ENCODE data around the gene UBR4. TPM values are rescaled to one million over a fixed set of nuclear protein-coding genes. Genes with fewer than 3 reads are reported as not detected.

The UBR4 gene
- total RNA-seq, 1 donor from 2014 or later: 174 TPM

DNA sequence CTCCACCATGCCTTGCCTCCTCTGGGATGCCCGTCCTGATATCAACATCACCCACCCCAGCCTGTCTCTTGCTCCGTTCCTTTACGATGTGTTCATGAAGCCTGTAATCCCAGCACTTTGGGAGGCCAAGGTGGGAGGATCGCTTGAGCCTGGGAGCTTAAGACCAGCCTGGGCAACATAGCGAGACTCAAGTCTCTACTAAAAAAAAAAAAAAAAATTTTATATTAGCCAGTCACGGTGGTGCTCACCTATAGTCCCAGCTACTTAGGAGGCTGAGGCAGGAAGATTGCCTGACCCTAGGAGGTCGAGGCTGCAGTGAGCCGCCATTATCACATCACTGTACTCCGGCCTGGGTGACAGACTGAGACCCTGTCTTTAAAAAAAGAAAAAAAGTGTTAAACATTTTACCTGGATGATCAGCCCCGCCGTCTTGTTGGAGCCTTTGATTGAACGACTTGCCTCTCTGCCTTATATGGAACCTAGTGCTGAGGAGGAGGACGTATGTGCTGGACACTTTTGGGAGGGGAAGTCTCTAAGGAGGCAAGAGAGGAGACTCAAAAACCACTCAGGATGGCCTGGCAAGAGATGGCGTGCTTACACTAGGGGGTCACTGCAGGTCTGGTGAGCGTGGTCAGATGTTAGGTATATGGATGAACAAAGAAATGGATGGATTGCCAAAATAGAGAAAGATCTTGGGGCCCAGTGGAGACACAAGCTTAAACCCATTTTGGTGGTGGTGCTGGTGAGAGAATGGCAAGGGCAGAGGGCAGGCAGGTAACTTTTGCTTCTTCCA is 173.1 kb downstream of the UBR4 start:
- DNase-seq (ENCODE audit: low spot score): no peak

DNA sequence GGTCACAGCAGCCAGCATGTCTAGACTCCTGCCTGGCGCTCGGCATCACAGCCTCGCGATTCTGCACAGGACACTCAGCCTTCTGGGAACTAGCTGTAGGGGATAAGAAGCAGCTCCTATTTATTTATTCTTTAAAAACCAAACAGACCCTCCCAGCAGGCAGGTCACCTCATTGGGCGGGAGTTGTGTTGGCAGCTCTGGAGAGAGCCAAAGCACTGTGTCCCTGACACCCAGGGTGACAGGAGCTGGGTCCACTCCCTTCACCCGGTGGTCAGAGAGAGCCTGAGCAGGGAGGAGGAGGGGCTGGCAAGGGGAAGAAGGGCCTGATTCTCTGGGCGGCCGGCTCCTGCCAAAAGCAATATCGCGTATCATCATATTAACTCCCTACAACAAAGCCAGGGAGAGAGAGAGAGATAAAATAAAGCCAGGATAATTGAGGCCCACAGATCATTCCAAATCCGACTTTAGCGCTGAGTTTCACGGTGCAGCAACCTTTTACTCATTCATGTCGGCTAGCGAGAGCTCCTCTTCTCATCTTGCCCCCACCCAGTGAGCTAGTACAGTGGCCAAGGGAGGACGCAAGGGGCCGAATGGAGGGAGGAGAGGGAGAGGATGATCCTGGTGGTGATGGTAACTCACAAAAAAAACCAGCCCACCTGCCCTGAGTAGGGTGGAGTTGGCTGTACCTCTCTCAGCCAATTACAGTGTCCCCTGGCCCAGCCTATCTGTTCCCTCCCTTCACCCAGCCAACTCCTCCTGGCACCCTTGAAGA is 173.8 kb downstream of the UBR4 start:
- DNase-seq (ENCODE audit: low spot score): no peak

DNA sequence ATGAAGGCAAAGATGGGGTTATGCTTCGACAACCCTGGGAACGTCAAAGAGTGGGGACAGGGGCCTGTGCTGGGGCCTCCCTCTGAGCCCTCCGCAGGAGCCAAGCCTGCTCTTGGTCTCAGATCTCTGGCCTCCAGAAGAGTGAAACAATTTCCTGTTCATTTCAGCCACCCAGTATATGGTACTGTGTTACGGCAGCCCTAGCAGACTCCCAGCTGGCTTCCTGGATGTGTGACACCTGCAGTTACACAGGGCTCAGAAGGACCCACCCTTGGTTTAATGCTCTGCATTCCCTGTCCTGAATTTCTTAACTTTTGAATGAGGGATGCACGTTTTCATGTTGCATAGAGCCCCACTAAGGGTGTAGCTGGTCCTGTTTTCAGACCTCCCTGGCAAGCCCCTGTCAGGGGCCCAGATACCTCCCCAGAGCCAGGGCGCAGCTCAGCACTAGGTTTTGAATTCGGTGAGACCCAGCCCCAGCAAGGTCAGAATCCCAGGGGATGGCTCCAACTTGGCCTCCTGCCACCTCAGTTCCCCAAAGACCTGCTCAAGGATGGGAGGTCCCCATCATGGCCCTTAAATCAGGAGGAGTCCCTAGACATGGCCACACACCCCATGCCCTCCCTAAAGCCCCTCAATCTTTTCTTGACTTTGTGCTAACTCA is 174.6 kb downstream of the UBR4 start:
- DNase-seq (ENCODE audit: low spot score): no peak

DNA sequence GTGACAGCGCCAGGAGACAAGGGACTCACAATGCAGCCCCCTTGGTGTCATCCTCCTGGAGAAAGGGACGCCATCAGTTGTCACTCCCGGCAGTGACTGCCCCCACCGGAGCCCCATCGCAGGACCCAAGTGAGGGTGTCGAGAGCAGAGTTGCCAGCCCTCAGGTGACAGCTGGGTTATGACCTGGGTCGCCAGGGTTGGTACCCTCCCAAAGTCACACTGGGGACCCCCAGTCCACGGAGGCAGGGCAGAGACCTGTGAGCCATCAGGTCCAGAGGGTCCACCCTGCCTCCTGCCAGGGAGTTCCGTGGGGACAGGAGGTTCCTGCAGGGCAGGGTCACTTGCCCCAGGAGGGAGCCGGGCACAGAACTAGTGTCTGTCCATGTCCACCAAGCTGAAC is 175.3 kb downstream of the UBR4 start:
- no peak for DNase-seq (ENCODE audit: low spot score)

DNA sequence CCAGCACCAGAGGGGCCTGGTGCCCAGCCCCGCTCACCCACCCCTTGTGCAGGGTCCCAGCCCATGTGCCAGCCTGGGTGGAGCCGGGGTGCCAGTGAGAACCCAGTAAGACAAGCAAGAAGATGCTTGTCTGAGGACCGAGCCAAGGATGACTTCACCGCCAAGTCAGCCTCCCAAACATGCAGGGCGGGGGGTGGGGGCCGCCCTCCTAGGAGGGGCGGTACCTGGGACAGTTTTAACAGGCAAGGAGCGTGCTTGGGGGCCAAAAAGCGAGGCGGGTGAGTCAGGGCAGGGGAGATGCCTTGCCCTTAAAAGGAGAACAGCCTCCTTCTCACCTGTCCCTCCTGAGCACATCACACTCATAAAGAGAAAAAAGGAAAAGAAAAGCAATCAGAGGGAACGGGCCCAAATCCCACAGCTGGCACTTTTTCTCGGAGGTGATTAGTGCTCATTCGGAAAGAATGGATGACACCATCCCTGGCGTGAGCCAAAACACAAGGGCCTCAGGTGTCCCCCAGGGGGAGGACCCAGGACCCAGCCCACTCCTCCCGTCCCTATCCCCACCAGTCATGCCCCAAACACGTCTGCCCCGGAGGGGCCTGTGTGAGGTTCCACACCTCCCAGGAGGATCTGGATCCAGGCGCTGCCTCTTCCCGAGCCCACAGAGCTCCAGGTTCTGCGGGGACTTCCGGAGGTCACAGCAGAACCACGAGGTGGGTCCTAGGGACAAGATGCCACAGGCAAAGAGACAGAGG is 176.0 kb downstream of the UBR4 start:
- no peak for DNase-seq (ENCODE audit: low spot score)

DNA sequence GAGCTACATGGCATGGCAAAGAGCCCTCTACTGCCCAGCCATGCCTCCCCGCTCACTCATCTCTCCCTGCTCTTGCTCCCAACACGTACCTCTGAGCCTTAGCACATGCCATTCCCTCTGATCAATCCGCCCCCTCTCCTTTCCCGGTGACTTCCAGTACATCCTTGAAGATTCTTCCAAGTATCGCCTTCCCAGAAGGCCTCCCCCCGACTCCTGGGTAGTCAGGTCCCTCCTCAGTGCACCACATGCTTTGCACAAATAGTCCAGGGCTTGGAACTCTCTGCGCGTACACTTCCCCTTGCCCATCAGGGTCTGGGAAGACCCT is 176.6 kb downstream of the UBR4 start:
- DNase-seq (ENCODE audit: low spot score): no peak

DNA sequence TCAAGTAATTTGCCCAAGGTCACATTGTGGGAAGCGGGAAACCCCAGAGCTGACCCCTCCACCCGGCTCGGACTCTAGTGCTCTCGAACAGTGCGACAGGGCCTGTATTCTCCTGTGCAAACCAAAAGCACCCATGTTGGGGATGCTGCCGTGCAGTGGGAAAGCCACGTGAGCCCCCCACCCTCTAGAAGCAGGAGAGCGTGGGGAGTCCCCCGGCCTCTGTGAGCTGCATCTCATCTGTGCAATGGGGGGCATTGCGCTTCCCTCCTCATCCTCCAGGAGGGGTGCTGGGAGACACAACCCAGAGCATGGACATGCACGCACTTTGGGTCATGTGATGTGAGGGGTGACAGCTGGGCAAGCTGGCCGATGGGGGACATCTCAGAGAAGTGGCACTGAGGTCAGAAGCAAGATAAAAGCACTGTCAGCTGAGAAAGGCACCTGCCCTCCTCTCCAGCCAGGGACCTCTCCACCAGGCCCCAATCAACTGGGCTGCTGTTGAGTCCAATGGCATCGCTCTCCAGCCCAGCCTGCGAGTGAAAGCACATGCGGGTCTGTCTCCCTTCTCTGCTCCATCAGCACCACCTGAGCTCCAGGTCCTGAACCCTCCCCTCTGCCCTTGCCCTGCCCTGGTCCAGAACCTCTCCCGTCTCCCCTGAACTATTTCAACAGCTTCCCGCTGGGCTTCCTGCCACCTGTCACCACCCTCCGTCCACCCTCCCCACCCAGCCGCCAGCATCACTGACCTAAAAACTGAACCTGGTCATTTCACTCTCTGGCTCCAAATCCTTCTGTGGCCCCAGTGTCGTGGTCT is 177.2 kb downstream of the UBR4 start:
- no peak for DNase-seq (ENCODE audit: low spot score)

DNA sequence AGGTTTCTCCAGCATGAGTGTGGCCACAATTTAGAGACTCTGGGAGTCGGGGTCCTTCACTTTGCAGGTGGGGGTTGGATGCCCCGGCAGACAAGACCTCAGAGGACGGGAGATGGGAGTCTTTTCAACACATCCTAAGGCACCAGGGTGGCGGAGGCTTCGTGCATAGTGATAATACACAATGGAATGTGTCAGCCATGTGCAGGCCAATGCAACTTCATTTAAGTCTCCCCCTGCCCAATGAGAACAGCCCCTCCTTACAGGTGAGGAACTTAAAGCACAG is 177.7 kb downstream of the UBR4 start:
- no peak for DNase-seq (ENCODE audit: low spot score)

DNA sequence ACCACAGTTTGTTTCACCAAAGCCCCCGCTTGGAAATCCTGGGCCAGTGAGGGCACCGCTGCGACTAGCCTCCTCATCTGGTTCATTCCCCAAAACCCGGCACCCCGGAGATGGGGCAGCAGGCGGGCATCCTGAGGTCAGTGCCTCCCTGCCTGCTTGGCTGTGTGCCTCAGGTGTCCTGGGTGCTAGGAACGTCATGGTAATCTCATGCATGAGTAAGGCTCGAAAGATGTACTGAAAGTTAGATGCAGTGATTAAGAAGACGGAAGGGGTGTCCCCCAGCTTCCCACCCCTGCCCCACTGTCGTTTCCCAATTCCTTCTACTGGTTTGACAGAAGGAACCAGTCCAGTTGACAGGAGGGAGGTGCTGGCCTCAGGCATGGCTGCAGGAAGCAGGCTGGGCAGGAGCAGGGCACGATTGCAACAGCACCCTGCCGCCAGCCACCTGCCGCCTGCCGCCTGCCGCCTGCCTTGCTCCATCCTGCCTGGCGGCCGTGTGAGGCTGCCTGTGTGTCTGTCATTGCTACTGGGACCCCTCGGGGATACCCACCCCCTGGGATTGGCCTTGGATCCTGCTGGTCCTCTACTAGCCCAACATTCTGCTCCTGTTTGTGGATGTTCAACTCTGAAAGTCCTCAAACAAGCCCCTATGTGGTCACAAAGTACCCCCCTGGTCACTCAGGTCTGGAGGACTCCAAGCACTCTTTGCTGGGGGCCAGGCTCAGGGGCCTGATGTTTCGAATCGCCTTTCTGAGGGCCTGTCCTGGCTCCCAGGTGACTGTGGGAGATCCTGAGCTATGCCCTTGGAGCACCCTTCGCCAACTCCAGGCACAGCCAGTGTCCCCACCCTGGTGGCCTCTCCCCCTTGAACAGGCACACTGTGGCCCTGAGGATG is 180.6 kb downstream of the UBR4 start:
- peak; percentile 74 for DNase-seq (ENCODE audit: low spot score)

DNA sequence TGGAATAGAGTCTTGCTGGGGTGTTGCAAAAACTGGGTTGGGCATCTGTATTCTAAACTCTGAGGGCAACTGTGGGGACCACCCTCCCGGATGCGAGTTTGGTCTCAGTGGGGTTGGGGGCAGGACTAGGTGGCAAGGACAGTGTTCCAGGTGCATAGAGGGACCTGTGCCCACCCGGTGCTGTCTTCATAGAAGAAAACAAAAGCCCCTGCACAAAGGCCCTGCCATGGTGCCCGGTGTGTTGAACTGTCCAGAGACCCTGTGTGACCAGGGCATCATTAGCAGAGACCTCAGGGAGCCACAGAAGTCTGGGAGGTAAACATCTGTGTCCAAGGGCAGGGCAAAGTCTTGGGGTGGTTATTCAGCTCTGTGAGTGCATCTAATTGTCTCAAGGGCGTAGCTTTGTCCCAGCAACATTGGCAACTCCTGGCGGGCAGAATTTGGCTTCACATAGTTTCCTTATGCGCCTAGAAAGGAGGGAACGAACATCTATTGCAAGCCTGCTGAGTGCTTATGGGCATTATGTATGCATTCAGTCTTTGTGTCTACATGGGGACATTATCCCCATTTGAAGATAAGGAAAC is 181.4 kb downstream of the UBR4 start:
- DNase-seq (ENCODE audit: low spot score): no peak

DNA sequence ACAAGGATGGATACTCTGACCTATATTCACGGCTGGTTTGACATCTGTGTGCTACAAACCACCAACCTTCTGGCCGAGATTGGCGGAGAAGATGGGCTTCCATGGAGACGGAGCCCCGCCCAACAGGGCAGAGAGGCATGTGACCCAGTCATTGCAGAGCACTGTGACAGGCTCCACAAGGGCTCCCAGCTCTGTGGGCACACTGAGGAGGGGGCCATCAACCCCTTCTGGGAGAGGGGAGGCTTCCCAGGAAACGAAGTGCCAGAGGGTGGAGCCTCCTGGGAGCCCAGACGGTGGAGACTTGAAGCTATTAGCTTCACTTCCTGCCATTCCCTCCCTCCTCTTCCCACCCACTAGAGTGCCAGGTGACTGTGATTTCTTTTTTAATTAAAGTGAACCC is 182.0 kb downstream of the UBR4 start:
- DNase-seq (ENCODE audit: low spot score): peak; percentile 72

Other genes starting within 250 kb of the UBR4 start
- gene EMC1, start 41.3 kb upstream of the UBR4 start, total RNA-seq: 54.6 TPM
- gene MRTO4, start 41.5 kb upstream of the UBR4 start, total RNA-seq: 43.0 TPM
- 1.8 TPM for gene AKR7A3, start 78.5 kb upstream of the UBR4 start, total RNA-seq
- gene AKR7A2, start 101.9 kb upstream of the UBR4 start, total RNA-seq: 40.8 TPM
- gene SLC66A1, start 102.1 kb upstream of the UBR4 start, total RNA-seq: 11.3 TPM

All from ureter (tissue), 1 donor.